Pulmonary artery endothelial cell (primary cell): ENCODE results near the gene ARID1B. TPM values are rescaled to one million over a fixed set of nuclear protein-coding genes. Genes with fewer than 3 reads are reported as not detected.

Source experiments
- DNase-seq: peaks from one replicate; pipeline ENCODE4 v3.0.0-alpha.2; 2011; ENCODE audit warnings: low read depth, low spot score
- total RNA-seq: library from RNA; depleted of rRNA; stranded (reverse); fragments of >200 nt; gene quantifications from 2 replicates; pipeline ENCODE4 v1.2.3, GENCODE V29; 2014

Gene ARID1B
- total RNA-seq, 1 donor from 2014 or later: 26.4 TPM

- DNase-seq: no peak
Measured at GRCh38 chr6:156877126-156877863, 100.1 kb downstream of the ARID1B start.

GRCh38 chr6:156878681-156879080 is 101.5 kb downstream of the ARID1B start:
- no peak for DNase-seq

- no peak for DNase-seq
Measured at GRCh38 chr6:156879186-156879585, 102.0 kb downstream of the ARID1B start.

- DNase-seq: no peak
Measured at GRCh38 chr6:156879591-156879990, 102.4 kb downstream of the ARID1B start.

- DNase-seq: no peak
Measured at GRCh38 chr6:156880913-156881312, 103.7 kb downstream of the ARID1B start.

- DNase-seq: no peak
Measured at GRCh38 chr6:156881687-156882629, 104.8 kb downstream of the ARID1B start.

- no peak for DNase-seq
Measured at GRCh38 chr6:156883497-156884252, 106.5 kb downstream of the ARID1B start.

GRCh38 chr6:156884306-156884705 is 107.1 kb downstream of the ARID1B start:
- DNase-seq: no peak

- DNase-seq: no peak
Measured at GRCh38 chr6:156885562-156885961, 108.4 kb downstream of the ARID1B start.

GRCh38 chr6:156886409-156886808 is 109.2 kb downstream of the ARID1B start:
- DNase-seq: peak; percentile 24

- no peak for DNase-seq
Measured at GRCh38 chr6:156887623-156888269, 110.6 kb downstream of the ARID1B start.

GRCh38 chr6:156889469-156889868 is 112.3 kb downstream of the ARID1B start:
- DNase-seq: no peak

GRCh38 chr6:156889986-156890385 is 112.8 kb downstream of the ARID1B start:
- DNase-seq: no peak

GRCh38 chr6:156890627-156891314 is 113.6 kb downstream of the ARID1B start:
- DNase-seq: no peak

- no peak for DNase-seq
Measured at GRCh38 chr6:156897907-156898531, 120.8 kb downstream of the ARID1B start.

GRCh38 chr6:156899071-156899470 is 121.9 kb downstream of the ARID1B start:
- no peak for DNase-seq

GRCh38 chr6:156899532-156900135 is 122.5 kb downstream of the ARID1B start:
- DNase-seq: no peak

GRCh38 chr6:156900292-156900691 is 123.1 kb downstream of the ARID1B start:
- no peak for DNase-seq

- DNase-seq: no peak
Measured at GRCh38 chr6:156901309-156902019, 124.3 kb downstream of the ARID1B start.
